ENCODE measurements around the gene MINDY4.

DNA sequence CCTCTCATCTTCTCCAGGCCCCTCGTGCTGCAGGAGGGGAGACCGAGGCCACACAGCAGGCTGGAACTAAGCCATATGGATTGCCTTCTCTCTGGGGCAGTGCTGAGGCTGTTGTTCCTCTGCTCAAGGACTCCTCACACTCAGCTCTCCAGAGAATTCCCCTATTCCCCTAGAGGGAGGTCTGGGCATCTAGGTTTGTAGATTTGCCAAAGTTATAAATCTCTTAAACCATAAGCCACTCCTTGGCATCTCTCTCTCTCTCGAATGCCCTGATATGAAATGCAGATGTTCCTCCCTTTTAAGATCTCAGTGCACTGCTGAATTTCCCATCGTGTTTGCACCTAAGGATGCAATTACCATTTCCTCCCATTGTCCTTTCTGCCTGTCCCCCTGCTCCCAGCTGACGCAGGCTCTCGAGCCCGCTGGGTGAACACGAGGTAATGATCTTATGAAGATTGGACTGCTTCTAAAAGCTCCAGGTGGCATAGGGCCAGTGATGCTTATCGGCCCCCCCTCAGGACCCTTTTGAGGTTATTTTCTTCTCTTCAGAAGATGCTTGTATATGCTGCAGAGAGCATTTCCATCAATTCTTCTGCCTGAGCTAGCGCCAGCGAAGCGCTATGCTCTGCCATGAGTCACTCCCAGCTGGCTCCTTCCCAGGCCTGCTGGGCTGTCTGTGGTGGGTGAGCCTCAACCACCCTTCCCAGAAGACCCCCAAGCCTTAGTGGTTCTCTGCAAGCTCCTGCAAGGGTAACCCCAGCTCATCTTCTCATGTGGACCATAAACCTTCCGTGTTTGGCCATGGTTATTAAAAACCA is 98.8 kb downstream of the MINDY4 start:
- TF ChIP-seq, protein P1, sequence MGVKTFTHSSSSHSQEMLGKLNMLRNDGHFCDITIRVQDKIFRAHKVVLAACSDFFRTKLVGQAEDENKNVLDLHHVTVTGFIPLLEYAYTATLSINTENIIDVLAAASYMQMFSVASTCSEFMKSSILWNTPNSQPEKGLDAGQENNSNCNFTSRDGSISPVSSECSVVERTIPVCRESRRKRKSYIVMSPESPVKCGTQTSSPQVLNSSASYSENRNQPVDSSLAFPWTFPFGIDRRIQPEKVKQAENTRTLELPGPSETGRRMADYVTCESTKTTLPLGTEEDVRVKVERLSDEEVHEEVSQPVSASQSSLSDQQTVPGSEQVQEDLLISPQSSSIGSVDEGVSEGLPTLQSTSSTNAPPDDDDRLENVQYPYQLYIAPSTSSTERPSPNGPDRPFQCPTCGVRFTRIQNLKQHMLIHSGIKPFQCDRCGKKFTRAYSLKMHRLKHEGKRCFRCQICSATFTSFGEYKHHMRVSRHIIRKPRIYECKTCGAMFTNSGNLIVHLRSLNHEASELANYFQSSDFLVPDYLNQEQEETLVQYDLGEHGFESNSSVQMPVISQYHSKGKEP (CRISPR knock-in tag; IDR thresholded peaks at IDR 0.05), result no peak
- no peak for TF ChIP-seq CEBPB (IDR thresholded peaks at IDR 0.05; ENCODE audit: borderline replicate concordance, low read depth, low read length)

Measured in HepG2 (cell line).